WTC11 (cell line): Measurements from ENCODE around the gene NUAK1. TPM values are rescaled to one million over a fixed set of nuclear protein-coding genes. Genes with fewer than 3 reads are reported as not detected.

Experiments used
- ATAC-seq: fragments of 200-7000 bp; cut with Tn5 transposase; 2 replicates; pipeline ENCODE4 v1.10.0; 2021; ENCODE audit warnings: mild to moderate bottlenecking, moderate library complexity
- CTCF ChIA-PET: fragments of 300-600 bp; sonication (Branson Sonifier 250); formaldehyde crosslinking; loops from one replicate; lab custom pipeline; 2021; ENCODE audit warnings: antibody characterized with exemption; lab: Charles Lee
- POLR2A ChIA-PET: fragments of 350-600 bp; sonication (Branson Sonifier 250); formaldehyde crosslinking; loops from one replicate; lab custom pipeline; 2021; ENCODE audit warnings: antibody characterized with exemption; lab: Charles Lee
- DNase-seq: peaks from one replicate; pipeline ENCODE4 v3.0.0; 2021; ENCODE audit warnings: low spot score
- H3K27ac Mint-ChIP-seq: 2 replicates; pipeline ENCODE4 v1.8.0; 2021; ENCODE audit warnings: mixed read lengths
- H3K27me3 Mint-ChIP-seq: 2 replicates; pipeline ENCODE4 v1.8.0; 2021; ENCODE audit warnings: low read depth, mild to moderate bottlenecking, moderate library complexity, mixed read lengths
- H3K36me3 Mint-ChIP-seq: 2 replicates; pipeline ENCODE4 v1.8.0; 2021; ENCODE audit warnings: mixed read lengths
- H3K4me1 Mint-ChIP-seq: 2 replicates; pipeline ENCODE4 v1.8.0; 2022; ENCODE audit warnings: mixed read lengths
- H3K4me3 Mint-ChIP-seq: 2 replicates; pipeline ENCODE4 v1.8.0; 2021; ENCODE audit warnings: mild to moderate bottlenecking, moderate library complexity, mixed read lengths
- H3K9me3 Mint-ChIP-seq: 2 replicates; pipeline ENCODE4 v1.8.0; 2021; ENCODE audit warnings: mixed read lengths
- CBFB ChIP-seq: sonication (generic); formaldehyde crosslinking; IDR thresholded peaks from 2 replicates; pipeline ENCODE4 v1.8.1; 2022; ENCODE audit warnings: mild to moderate bottlenecking, low read depth, missing genetic modification reagents
- E2F1 ChIP-seq: sonication (generic); formaldehyde crosslinking; IDR thresholded peaks from 2 replicates; pipeline ENCODE4 v1.8.0; 2022; ENCODE audit warnings: mild to moderate bottlenecking, missing genetic modification reagents
- GRHL2 ChIP-seq: fragments of 250-450 bp; sonication (Bioruptor Pico); IDR thresholded peaks from 2 replicates; pipeline ENCODE4 v1.8.0; 2022; ENCODE audit warnings: mild to moderate bottlenecking, moderate library complexity; ENCODE audit not compliant: insufficient replicate concordance, severe bottlenecking
- HMGA2 ChIP-seq: fragments of 250-450 bp; sonication (Bioruptor Pico); IDR thresholded peaks from 2 replicates; pipeline ENCODE4 v1.4.0; 2021; ENCODE audit warnings: mild to moderate bottlenecking, moderate library complexity
- NR1H2 ChIP-seq: sonication (generic); formaldehyde crosslinking; IDR thresholded peaks from 2 replicates; pipeline ENCODE4 v1.9.0; 2021; ENCODE audit warnings: mild to moderate bottlenecking, moderate library complexity, missing genetic modification reagents
- PREB ChIP-seq: sonication (generic); formaldehyde crosslinking; IDR thresholded peaks from 2 replicates; pipeline ENCODE4 v1.8.1; 2022; ENCODE audit warnings: mild to moderate bottlenecking, missing genetic modification reagents, moderate library complexity, borderline replicate concordance
- SOX15 ChIP-seq: fragments of 250-450 bp; sonication (Bioruptor Pico); IDR thresholded peaks from 2 replicates; pipeline ENCODE4 v1.9.0; 2021; ENCODE audit warnings: mild to moderate bottlenecking
- TEAD1 ChIP-seq: sonication (generic); formaldehyde crosslinking; IDR thresholded peaks from 2 replicates; pipeline ENCODE4 v1.8.0; 2022; ENCODE audit warnings: mild to moderate bottlenecking, missing genetic modification reagents
- TP53 ChIP-seq: sonication (generic); formaldehyde crosslinking; IDR thresholded peaks from 2 replicates; pipeline ENCODE4 v1.8.1; 2023; ENCODE audit warnings: mild to moderate bottlenecking, missing genetic modification reagents
- USF2 ChIP-seq: sonication (generic); formaldehyde crosslinking; IDR thresholded peaks from 2 replicates; pipeline ENCODE4 v1.8.1; 2023; ENCODE audit warnings: mild to moderate bottlenecking, missing genetic modification reagents, moderate library complexity
- ZNF138 ChIP-seq: sonication (generic); formaldehyde crosslinking; conservative IDR thresholded peaks from 2 replicates; pipeline ENCODE4 v1.8.1; 2022; ENCODE audit warnings: mild to moderate bottlenecking, moderate library complexity, missing genetic modification reagents
- ZNF232 ChIP-seq: sonication (generic); formaldehyde crosslinking; IDR thresholded peaks from 2 replicates; pipeline ENCODE4 v1.8.0; 2022; ENCODE audit warnings: mild to moderate bottlenecking, missing genetic modification reagents
- ZNF396 ChIP-seq: fragments of 250-450 bp; sonication (Bioruptor Pico); IDR thresholded peaks from 2 replicates; pipeline ENCODE4 v1.8.0; 2021; ENCODE audit warnings: mild to moderate bottlenecking, moderate library complexity, borderline replicate concordance
- ZNF532 ChIP-seq: fragments of 250-450 bp; sonication (Bioruptor Pico); IDR thresholded peaks from 2 replicates; pipeline ENCODE4 v1.9.0; 2021; ENCODE audit warnings: mild to moderate bottlenecking, borderline replicate concordance
- ZNF671 ChIP-seq: fragments of 250-450 bp; sonication (Bioruptor Pico); IDR thresholded peaks from 2 replicates; pipeline ENCODE4 v1.8.0; 2021; ENCODE audit warnings: mild to moderate bottlenecking
- total RNA-seq: library from RNA; stranded (reverse); gene quantifications from 3 replicates; pipeline ENCODE4 v1.2.3, GENCODE V29; 2021
- TF ChIP-seq, protein P1 (sequence below): sonication (generic); formaldehyde crosslinking; IDR thresholded peaks from 2 replicates; pipeline ENCODE4 v1.8.1; 2023; ENCODE audit warnings: mild to moderate bottlenecking, missing genetic modification reagents, borderline replicate concordance

NUAK1 gene
- total RNA-seq, 1 experiment from 2014 or later = 15.9 TPM

- no peak for ATAC-seq
- Mint-ChIP-seq H3K27me3 (no peaks in the 10 kb centered on the region; the same call in 1 of the 2 replicates), H3K27ac (no peak overlapping the region), H3K9me3 (peaks cover 8% of the 10 kb centered on the region), H3K4me1 (peaks cover 11% of the 10 kb centered on the region), H3K4me3 (no peak overlapping the region), H3K36me3 (peaks cover 4% of the 10 kb centered on the region)
- TF ChIP-seq NR1H2 (CRISPR knock-in tag) (no peak), CBFB (CRISPR knock-in tag) (no peak), ZNF671 (CRISPR knock-in tag) (no peak), ZNF232 (no peak), HMGA2 (CRISPR knock-in tag) (no peak), SOX15 (CRISPR knock-in tag) (no peak), TP53 (CRISPR knock-in tag) (no peak), E2F1 (CRISPR knock-in tag) (no peak), ZNF532 (CRISPR knock-in tag) (no peak), GRHL2 (CRISPR knock-in tag) (no peak), PREB (CRISPR knock-in tag) (no peak), ZNF396 (CRISPR knock-in tag) (no peak), USF2 (CRISPR knock-in tag) (no peak), ZNF138 (CRISPR knock-in tag) (no peak), TEAD1 (CRISPR knock-in tag) (no peak)
- TF ChIP-seq, protein P1, sequence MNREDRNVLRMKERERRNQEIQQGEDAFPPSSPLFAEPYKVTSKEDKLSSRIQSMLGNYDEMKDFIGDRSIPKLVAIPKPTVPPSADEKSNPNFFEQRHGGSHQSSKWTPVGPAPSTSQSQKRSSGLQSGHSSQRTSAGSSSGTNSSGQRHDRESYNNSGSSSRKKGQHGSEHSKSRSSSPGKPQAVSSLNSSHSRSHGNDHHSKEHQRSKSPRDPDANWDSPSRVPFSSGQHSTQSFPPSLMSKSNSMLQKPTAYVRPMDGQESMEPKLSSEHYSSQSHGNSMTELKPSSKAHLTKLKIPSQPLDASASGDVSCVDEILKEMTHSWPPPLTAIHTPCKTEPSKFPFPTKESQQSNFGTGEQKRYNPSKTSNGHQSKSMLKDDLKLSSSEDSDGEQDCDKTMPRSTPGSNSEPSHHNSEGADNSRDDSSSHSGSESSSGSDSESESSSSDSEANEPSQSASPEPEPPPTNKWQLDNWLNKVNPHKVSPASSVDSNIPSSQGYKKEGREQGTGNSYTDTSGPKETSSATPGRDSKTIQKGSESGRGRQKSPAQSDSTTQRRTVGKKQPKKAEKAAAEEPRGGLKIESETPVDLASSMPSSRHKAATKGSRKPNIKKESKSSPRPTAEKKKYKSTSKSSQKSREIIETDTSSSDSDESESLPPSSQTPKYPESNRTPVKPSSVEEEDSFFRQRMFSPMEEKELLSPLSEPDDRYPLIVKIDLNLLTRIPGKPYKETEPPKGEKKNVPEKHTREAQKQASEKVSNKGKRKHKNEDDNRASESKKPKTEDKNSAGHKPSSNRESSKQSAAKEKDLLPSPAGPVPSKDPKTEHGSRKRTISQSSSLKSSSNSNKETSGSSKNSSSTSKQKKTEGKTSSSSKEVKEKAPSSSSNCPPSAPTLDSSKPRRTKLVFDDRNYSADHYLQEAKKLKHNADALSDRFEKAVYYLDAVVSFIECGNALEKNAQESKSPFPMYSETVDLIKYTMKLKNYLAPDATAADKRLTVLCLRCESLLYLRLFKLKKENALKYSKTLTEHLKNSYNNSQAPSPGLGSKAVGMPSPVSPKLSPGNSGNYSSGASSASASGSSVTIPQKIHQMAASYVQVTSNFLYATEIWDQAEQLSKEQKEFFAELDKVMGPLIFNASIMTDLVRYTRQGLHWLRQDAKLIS (CRISPR knock-in tag) = no peak
- ChIA-PET CTCF (no interaction called here), POLR2A (no interaction called here)
- DNase-seq = no peak
Observed at GRCh38 chr12:106173442-106173841, 34.7 kb upstream of the NUAK1 start.
